SK-N-SH treated with all-trans-retinoic acid at 6 μM for 48 hours (cell line): Measurements from ENCODE around the gene PBX3.
A peak's percentile ranks its signal among the peaks of the same experiment; 100 is the strongest.

Source experiments
- ATAC-seq: fragments of 200-7000 bp; cut with Tn5 transposase; 3 replicates; pipeline ENCODE4 v1.9.1; 2020; ENCODE audit warnings: mild to moderate bottlenecking, moderate library complexity
- BACH2 ChIP-seq: fragments of 250-450 bp; sonication (Bioruptor Pico); IDR thresholded peaks from 2 replicates; pipeline ENCODE4 v1.9.0; 2021; ENCODE audit warnings: mild to moderate bottlenecking, borderline replicate concordance
- CSDC2 ChIP-seq: fragments of 250-450 bp; sonication (Bioruptor Pico); IDR thresholded peaks from 2 replicates; pipeline ENCODE4 v1.5.0; 2020; ENCODE audit warnings: mild to moderate bottlenecking, moderate library complexity
- GLIS3 ChIP-seq: fragments of 250-450 bp; sonication (Bioruptor Pico); IDR thresholded peaks from 2 replicates; pipeline ENCODE4 v1.5.0; 2020; ENCODE audit warnings: mild to moderate bottlenecking, moderate library complexity
- ISL1 ChIP-seq: fragments of 250-450 bp; sonication (Bioruptor Pico); IDR thresholded peaks from 2 replicates; pipeline ENCODE4 v2.1.2; 2022; ENCODE audit warnings: mild to moderate bottlenecking, moderate library complexity
- OSR1 ChIP-seq: fragments of 250-450 bp; sonication (Bioruptor Pico); IDR thresholded peaks from 2 replicates; pipeline ENCODE4 v1.8.0; 2022; ENCODE audit warnings: moderate library complexity, mild to moderate bottlenecking, inconsistent platforms
- PPARA ChIP-seq: fragments of 250-450 bp; sonication (Bioruptor Pico); IDR thresholded peaks from 2 replicates; pipeline ENCODE4 v1.5.0; 2020; ENCODE audit warnings: mild to moderate bottlenecking, borderline replicate concordance
- RARB ChIP-seq: fragments of 250-450 bp; sonication (Bioruptor Pico); IDR thresholded peaks from 2 replicates; pipeline ENCODE4 v1.8.0; 2021; ENCODE audit warnings: mild to moderate bottlenecking, moderate library complexity
- SNAI2 ChIP-seq: fragments of 250-450 bp; sonication (Bioruptor Pico); IDR thresholded peaks from 2 replicates; pipeline ENCODE4 v1.5.0; 2020; ENCODE audit warnings: mild to moderate bottlenecking, moderate library complexity
- TCF4 ChIP-seq: fragments of 250-450 bp; sonication (Bioruptor Pico); IDR thresholded peaks from 2 replicates; pipeline ENCODE4 v1.8.0; 2021; ENCODE audit warnings: mild to moderate bottlenecking, moderate library complexity, borderline replicate concordance
- TOX ChIP-seq: fragments of 250-450 bp; sonication (Bioruptor Pico); IDR thresholded peaks from 2 replicates; pipeline ENCODE4 v1.8.0; 2021; ENCODE audit warnings: mild to moderate bottlenecking, moderate library complexity, borderline replicate concordance
- ZFP3 ChIP-seq: fragments of 250-450 bp; sonication (Bioruptor Pico); IDR thresholded peaks from 2 replicates; pipeline ENCODE4 v1.5.0; 2020; ENCODE audit warnings: mild to moderate bottlenecking, moderate library complexity
- ZFP30 ChIP-seq: fragments of 450-650 bp; formaldehyde crosslinking; IDR thresholded peaks from 2 replicates; pipeline ENCODE4 v1.5.0; 2022; ENCODE audit warnings: mild to moderate bottlenecking, moderate library complexity
- ZNF565 ChIP-seq: fragments of 450-650 bp; formaldehyde crosslinking; conservative IDR thresholded peaks from 2 replicates; pipeline ENCODE4 v1.5.0; 2020; ENCODE audit warnings: low read depth, mild to moderate bottlenecking, moderate library complexity
- ZNF8 ChIP-seq: fragments of 450-650 bp; formaldehyde crosslinking; IDR thresholded peaks from 2 replicates; pipeline ENCODE4 v1.5.0; 2020; ENCODE audit warnings: mild to moderate bottlenecking, moderate library complexity
- TF ChIP-seq, protein P1 (sequence below): fragments of 250-450 bp; sonication (Bioruptor Pico); IDR thresholded peaks from 2 replicates; pipeline ENCODE4 v1.5.1; 2020; ENCODE audit warnings: low read depth, mild to moderate bottlenecking, moderate library complexity
- TF ChIP-seq, protein P2 (sequence below): fragments of 250-450 bp; sonication (Bioruptor Pico); IDR thresholded peaks from 2 replicates; pipeline ENCODE4 v1.8.0; 2020; ENCODE audit warnings: mild to moderate bottlenecking, moderate library complexity, borderline replicate concordance
- TF ChIP-seq, protein P3 (sequence below): fragments of 250-450 bp; sonication (Bioruptor Pico); IDR thresholded peaks from 2 replicates; pipeline ENCODE4 v1.5.1; 2021; ENCODE audit warnings: mild to moderate bottlenecking, moderate library complexity
- TF ChIP-seq, protein P4 (sequence below): fragments of 250-450 bp; sonication (Bioruptor Pico); IDR thresholded peaks from 2 replicates; pipeline ENCODE4 v1.5.0; 2020; ENCODE audit warnings: mild to moderate bottlenecking, moderate library complexity
- TF ChIP-seq, protein P5 (sequence below): fragments of 250-450 bp; sonication (Bioruptor Pico); IDR thresholded peaks from 2 replicates; pipeline ENCODE4 v1.8.0; 2021; ENCODE audit warnings: low read depth, mild to moderate bottlenecking, moderate library complexity, borderline replicate concordance

Gene PBX3

DNA sequence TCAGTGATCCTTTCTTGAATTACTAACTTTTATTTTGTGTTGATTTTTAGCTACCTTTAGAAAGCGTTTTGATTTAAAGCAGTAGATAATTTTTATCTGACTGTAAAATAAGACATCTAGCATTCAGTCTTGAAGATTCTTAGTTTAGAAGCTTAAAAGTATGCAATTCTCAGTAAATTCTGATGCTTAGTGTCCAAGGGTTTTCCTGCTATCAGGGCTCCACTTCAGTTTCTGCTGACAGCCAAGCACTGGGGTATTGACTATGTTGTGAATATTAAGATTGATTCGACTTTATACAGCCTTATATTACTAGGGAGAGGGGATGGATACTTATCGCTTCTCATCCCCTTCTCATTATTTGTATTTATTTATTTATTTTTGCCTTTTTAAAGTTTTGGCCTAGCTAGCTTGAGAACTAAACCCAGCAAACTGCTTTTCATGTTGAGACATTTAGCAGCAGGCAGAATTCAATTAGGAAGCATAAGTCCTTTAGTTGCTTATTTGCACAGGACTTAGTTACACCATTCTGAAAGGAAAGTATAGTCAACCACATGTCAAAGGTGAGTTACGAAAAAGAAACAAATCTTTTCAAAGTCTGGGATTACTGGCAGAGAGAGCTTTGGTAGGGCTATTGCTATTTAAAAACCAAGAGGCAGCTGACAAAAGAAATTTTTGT lies 2.9 kb downstream of the PBX3 start:
- TF ChIP-seq ZFP3, result no peak
- no peak for TF ChIP-seq ZNF565
- no peak for TF ChIP-seq CSDC2 (CRISPR knock-in tag)
- TF ChIP-seq ISL1 (CRISPR knock-in tag), result no peak
- no peak for TF ChIP-seq BACH2 (CRISPR knock-in tag)
- TF ChIP-seq, protein P1, sequence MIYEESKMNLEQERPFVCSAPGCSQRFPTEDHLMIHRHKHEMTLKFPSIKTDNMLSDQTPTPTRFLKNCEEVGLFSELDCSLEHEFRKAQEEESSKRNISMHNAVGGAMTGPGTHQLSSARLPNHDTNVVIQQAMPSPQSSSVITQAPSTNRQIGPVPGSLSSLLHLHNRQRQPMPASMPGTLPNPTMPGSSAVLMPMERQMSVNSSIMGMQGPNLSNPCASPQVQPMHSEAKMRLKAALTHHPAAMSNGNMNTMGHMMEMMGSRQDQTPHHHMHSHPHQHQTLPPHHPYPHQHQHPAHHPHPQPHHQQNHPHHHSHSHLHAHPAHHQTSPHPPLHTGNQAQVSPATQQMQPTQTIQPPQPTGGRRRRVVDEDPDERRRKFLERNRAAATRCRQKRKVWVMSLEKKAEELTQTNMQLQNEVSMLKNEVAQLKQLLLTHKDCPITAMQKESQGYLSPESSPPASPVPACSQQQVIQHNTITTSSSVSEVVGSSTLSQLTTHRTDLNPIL (CRISPR knock-in tag), result no peak
- TF ChIP-seq, protein P2, sequence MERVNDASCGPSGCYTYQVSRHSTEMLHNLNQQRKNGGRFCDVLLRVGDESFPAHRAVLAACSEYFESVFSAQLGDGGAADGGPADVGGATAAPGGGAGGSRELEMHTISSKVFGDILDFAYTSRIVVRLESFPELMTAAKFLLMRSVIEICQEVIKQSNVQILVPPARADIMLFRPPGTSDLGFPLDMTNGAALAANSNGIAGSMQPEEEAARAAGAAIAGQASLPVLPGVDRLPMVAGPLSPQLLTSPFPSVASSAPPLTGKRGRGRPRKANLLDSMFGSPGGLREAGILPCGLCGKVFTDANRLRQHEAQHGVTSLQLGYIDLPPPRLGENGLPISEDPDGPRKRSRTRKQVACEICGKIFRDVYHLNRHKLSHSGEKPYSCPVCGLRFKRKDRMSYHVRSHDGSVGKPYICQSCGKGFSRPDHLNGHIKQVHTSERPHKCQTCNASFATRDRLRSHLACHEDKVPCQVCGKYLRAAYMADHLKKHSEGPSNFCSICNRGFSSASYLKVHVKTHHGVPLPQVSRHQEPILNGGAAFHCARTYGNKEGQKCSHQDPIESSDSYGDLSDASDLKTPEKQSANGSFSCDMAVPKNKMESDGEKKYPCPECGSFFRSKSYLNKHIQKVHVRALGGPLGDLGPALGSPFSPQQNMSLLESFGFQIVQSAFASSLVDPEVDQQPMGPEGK (CRISPR knock-in tag), result no peak
- no peak for TF ChIP-seq TCF4 (CRISPR knock-in tag)
- TF ChIP-seq, protein P3, sequence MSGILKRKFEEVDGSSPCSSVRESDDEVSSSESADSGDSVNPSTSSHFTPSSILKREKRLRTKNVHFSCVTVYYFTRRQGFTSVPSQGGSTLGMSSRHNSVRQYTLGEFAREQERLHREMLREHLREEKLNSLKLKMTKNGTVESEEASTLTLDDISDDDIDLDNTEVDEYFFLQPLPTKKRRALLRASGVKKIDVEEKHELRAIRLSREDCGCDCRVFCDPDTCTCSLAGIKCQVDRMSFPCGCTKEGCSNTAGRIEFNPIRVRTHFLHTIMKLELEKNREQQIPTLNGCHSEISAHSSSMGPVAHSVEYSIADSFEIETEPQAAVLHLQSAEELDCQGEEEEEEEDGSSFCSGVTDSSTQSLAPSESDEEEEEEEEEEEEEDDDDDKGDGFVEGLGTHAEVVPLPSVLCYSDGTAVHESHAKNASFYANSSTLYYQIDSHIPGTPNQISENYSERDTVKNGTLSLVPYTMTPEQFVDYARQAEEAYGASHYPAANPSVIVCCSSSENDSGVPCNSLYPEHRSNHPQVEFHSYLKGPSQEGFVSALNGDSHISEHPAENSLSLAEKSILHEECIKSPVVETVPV, result no peak
- no peak for TF ChIP-seq TOX (CRISPR knock-in tag)
- TF ChIP-seq ZNF8 (CRISPR knock-in tag), result no peak
- TF ChIP-seq PPARA, result no peak
- no peak for TF ChIP-seq GLIS3
- no peak for TF ChIP-seq RARB (CRISPR knock-in tag)
- TF ChIP-seq ZFP30, result no peak
- TF ChIP-seq, protein P4, sequence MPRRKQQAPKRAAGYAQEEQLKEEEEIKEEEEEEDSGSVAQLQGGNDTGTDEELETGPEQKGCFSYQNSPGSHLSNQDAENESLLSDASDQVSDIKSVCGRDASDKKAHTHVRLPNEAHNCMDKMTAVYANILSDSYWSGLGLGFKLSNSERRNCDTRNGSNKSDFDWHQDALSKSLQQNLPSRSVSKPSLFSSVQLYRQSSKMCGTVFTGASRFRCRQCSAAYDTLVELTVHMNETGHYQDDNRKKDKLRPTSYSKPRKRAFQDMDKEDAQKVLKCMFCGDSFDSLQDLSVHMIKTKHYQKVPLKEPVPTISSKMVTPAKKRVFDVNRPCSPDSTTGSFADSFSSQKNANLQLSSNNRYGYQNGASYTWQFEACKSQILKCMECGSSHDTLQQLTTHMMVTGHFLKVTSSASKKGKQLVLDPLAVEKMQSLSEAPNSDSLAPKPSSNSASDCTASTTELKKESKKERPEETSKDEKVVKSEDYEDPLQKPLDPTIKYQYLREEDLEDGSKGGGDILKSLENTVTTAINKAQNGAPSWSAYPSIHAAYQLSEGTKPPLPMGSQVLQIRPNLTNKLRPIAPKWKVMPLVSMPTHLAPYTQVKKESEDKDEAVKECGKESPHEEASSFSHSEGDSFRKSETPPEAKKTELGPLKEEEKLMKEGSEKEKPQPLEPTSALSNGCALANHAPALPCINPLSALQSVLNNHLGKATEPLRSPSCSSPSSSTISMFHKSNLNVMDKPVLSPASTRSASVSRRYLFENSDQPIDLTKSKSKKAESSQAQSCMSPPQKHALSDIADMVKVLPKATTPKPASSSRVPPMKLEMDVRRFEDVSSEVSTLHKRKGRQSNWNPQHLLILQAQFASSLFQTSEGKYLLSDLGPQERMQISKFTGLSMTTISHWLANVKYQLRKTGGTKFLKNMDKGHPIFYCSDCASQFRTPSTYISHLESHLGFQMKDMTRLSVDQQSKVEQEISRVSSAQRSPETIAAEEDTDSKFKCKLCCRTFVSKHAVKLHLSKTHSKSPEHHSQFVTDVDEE, result no peak
- TF ChIP-seq OSR1 (CRISPR knock-in tag), result no peak
- no peak for ATAC-seq

DNA sequence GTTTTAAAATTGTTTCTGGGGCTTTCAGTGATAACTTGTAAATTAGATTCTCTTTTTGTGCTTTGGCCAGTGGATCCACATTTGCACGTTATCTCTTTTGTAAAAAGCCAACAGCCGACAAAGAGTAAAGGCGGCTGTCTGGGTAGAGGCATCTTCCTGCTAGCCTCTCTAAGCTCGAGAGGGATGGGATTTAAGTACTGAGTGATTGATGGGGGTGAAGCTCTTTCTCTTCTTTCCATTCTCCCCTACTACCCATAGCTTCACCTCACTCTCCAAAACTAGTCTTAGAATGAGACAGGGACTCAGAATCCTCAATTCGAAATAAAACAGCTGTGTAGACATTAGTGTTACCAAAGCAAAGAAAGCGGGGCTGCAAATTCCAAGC lies 3.4 kb downstream of the PBX3 start:
- TF ChIP-seq OSR1 (CRISPR knock-in tag) (no peak), GLIS3 (no peak), PPARA (no peak)
- TF ChIP-seq, protein P3, result no peak
- ATAC-seq, result 0 out of 3 replicates have a peak, but pooled peaks have one; percentile 4

DNA sequence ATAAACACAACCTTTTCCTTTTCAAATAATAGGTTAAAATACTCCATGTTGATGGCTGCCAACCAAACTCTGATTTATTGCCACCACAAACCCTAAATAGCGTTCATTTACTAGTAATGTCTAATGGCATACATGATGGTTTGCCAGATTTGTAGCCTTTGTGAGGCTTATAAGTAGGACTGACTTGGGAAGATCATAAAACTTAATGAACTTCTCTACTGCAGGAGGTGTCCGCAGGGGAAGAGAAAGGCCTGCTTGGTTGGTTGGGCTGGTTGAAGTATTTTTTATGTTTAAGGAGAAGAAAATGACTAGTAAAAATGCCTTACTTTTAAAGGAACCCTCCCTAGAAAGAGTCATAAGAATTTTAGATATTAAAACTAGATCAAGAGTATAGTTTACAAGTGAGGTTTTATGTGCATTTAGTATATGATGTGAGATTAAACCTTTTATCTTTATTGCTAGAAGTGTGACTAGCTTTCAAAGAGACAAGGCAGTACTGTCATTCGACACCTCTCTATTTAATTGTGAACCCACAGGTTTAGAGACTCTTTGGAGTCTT lies 5.0 kb downstream of the PBX3 start:
- no peak for TF ChIP-seq ZFP30
- no peak for TF ChIP-seq GLIS3
- TF ChIP-seq, protein P4, result no peak
- TF ChIP-seq, protein P5, sequence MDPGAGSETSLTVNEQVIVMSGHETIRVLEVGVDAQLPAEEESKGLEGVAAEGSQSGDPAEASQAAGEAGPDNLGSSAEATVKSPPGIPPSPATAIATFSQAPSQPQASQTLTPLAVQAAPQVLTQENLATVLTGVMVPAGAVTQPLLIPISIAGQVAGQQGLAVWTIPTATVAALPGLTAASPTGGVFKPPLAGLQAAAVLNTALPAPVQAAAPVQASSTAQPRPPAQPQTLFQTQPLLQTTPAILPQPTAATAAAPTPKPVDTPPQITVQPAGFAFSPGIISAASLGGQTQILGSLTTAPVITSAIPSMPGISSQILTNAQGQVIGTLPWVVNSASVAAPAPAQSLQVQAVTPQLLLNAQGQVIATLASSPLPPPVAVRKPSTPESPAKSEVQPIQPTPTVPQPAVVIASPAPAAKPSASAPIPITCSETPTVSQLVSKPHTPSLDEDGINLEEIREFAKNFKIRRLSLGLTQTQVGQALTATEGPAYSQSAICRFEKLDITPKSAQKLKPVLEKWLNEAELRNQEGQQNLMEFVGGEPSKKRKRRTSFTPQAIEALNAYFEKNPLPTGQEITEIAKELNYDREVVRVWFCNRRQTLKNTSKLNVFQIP (CRISPR knock-in tag), result no peak
- TF ChIP-seq ZFP3, result no peak
- no peak for TF ChIP-seq RARB (CRISPR knock-in tag)
- no peak for TF ChIP-seq OSR1 (CRISPR knock-in tag)
- no peak for TF ChIP-seq BACH2 (CRISPR knock-in tag)
- no peak for TF ChIP-seq ISL1 (CRISPR knock-in tag)
- no peak for TF ChIP-seq TCF4 (CRISPR knock-in tag)
- TF ChIP-seq SNAI2 (CRISPR knock-in tag), result no peak
- ATAC-seq, result no peak
